NT2/D1 (cell line): Measurements from ENCODE around the gene MCEE.

ENCODE experiments used
- YY1 ChIP-seq: IDR thresholded peaks from 2 replicates; pipeline ENCODE4 v1.6.1; 2011; ENCODE audit not compliant: insufficient read length, insufficient read depth
- ZNF274 ChIP-seq: IDR thresholded peaks from 2 replicates; pipeline ENCODE4 v1.6.1; 2011; ENCODE audit warnings: mild to moderate bottlenecking, low read depth, low read length

GRCh38 chr2:71153585-71154224 lies 23.7 kb upstream of the MCEE start:
- TF ChIP-seq ZNF274 (no peak), YY1 (no peak)
